Measurements from ENCODE around the gene NUCB1. TPM values are rescaled to one million over a fixed set of nuclear protein-coding genes. Genes with fewer than 3 reads are reported as not detected.

NUCB1 gene
- total and polyA plus RNA-seq, 9 of the 15 experiments (the other 6 are each of a cell fraction or from before 2014, with no cell fraction given), result 3.1 to 153 (median 71.7) TPM

- TF ChIP-seq ZNF318 (IDR thresholded peaks at IDR 0.05; ENCODE audit: borderline replicate concordance in 1 of 2, low read depth in 1 of 2) (peak in 1 of 2 experiments; percentile 82; a peak in 2 of 4 replicates), NKRF (IDR thresholded peaks at IDR 0.05; ENCODE audit: borderline replicate concordance) (peak; percentile 40; the same call in 1 of the 2 replicates), ZBTB1 (CRISPR knock-in tag; IDR thresholded peaks at IDR 0.05; ENCODE audit: borderline replicate concordance, low read depth) (no peak), SLC30A9 (CRISPR knock-in tag; IDR thresholded peaks at IDR 0.05) (no peak), NR0B1 (IDR thresholded peaks at IDR 0.05; ENCODE audit: partially characterized antibody) (no peak)
Measured at GRCh38 chr19:48878196-48879024, 21.7 kb upstream of the NUCB1 start (continued).
